HEK293T (cell line): ENCODE data around the gene PEX14.

ENCODE experiments used
- ELF4 ChIP-seq: fragments of 450-650 bp; IDR thresholded peaks from 2 replicates; pipeline ENCODE4 v1.6.1; 2017; ENCODE audit warnings: antibody characterized with exemption
- FOXK2 ChIP-seq: fragments of 450-650 bp; IDR thresholded peaks from 2 replicates; pipeline ENCODE4 v1.6.1; 2016; ENCODE audit warnings: mild to moderate bottlenecking
- FOXM1 ChIP-seq: fragments of 450-650 bp; IDR thresholded peaks from 2 replicates; pipeline ENCODE4 v1.6.1; 2017; ENCODE audit warnings: mild to moderate bottlenecking, borderline replicate concordance
- L3MBTL2 ChIP-seq: fragments of 450-650 bp; conservative IDR thresholded peaks from 2 replicates; pipeline ENCODE4 v1.6.1; 2016; ENCODE audit warnings: mild to moderate bottlenecking
- LEF1 ChIP-seq: fragments of 450-650 bp; IDR thresholded peaks from 2 replicates; pipeline ENCODE4 v1.6.1; 2017; ENCODE audit warnings: mild to moderate bottlenecking, borderline replicate concordance
- NFRKB ChIP-seq: fragments of 450-650 bp; IDR thresholded peaks from 2 replicates; pipeline ENCODE4 v1.6.1; 2016; ENCODE audit warnings: mild to moderate bottlenecking, moderate library complexity
- PKNOX1 ChIP-seq: fragments of 450-650 bp; IDR thresholded peaks from 2 replicates; pipeline ENCODE4 v1.6.1; 2016
- SUZ12 ChIP-seq: fragments of 450-650 bp; IDR thresholded peaks from 2 replicates; pipeline ENCODE4 v1.6.1; 2016; ENCODE audit warnings: mild to moderate bottlenecking
- TARDBP ChIP-seq: fragments of 450-650 bp; IDR thresholded peaks from 2 replicates; pipeline ENCODE4 v1.6.1; 2016
- ZNF384 ChIP-seq: fragments of 450-650 bp; IDR thresholded peaks from 2 replicates; pipeline ENCODE4 v1.6.1; 2016

GRCh38 chr1:10504249-10504648, 29.5 kb downstream of the PEX14 start:
- TF ChIP-seq FOXK2 = no peak
- TF ChIP-seq LEF1 = no peak
- no peak for TF ChIP-seq ZNF384
- no peak for TF ChIP-seq FOXM1
- peak; percentile 79 for TF ChIP-seq PKNOX1
- no peak for TF ChIP-seq SUZ12
- no peak for TF ChIP-seq L3MBTL2
- TF ChIP-seq TARDBP = no peak
- TF ChIP-seq NFRKB = no peak
- TF ChIP-seq ELF4 = no peak
